ENCODE results near the gene POTEB2.
"Not testable (repeated sequence)": the region's sequence is repeated elsewhere in the genome, so short reads cannot be mapped to it uniquely, and the experiment has no call there.

The POTEB2 gene

DNA sequence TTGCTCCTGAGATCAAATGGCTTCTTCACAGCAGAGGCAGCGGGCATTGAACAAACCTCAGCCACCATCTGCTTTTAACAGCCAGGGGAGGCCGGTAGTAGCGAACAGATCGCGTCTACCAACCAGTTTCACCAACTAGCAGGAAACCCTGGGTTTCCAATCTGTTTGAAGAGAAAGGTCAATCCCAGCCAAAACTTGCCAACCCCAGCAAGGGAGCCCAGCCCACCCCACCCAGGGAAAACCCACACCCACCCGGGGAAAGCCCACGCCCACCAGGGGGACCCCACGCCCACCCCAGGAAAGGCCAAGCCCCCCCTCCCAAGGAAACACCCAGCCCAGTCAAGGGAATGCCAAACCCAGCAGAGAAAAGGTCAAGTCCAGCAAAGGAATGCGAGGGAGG lies at the start of gene POTEB2:
Gene POTEB2 (minus strand): TSS at position 101 of the 400 bp plus-strand sequence. CDS start 33 bp downstream, at position 68.
- not testable (repeated sequence) for DNase-seq

DNA sequence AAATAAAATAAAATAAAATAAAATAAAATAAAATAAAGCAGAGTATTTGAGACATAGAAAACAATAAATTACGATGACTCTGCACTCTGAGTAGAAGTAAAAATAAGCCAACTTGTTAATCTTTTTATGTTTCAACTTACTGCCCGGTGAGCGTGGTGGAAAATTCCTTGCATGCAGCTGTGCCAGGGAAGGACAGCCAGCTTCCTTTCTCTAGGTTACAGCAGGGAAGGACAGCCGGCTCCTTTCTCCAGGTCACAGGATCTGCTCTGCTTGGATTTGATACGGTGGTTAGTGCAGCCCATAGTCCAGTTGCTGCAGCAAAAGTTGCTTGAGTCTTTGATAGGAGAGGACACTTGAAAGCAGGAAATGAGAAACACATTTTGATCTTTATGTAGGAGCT lies 13.8 kb upstream of the POTEB2 start:
- not testable (repeated sequence) for DNase-seq

GRCh38 chr15:20878464-20878863 lies 12.3 kb upstream of the POTEB2 start:
- not testable (repeated sequence) for DNase-seq

GRCh38 chr15:20877819-20878218 lies 11.7 kb upstream of the POTEB2 start:
- not testable (repeated sequence) for DNase-seq

All from stimulated activated naive CD4-positive, alpha-beta T cell (primary cell).